Endothelial cell of umbilical vein (primary cell): ENCODE results near the gene LCTL. TPM values are rescaled to one million over a fixed set of nuclear protein-coding genes. Genes with fewer than 3 reads are reported as not detected.

Experiments used
- BruUV-seq: library from RNA; stranded (reverse); fragments of 400-500 nt; replicated peaks from 2 replicates; lab custom pipeline; 2021; lab: Mats Ljungman, UMichigan
- CTCF ChIA-PET: fragments of 300-600, 350-600 bp; sonication (Branson Sonifier 250); formaldehyde crosslinking; loops from one replicate; lab custom pipeline; 2021; ENCODE audit warnings: antibody characterized with exemption, inconsistent platforms; lab: Charles Lee
- POLR2A ChIA-PET: fragments of 300-600, 350-600 bp; sonication (Branson Sonifier 250); formaldehyde crosslinking; loops from one replicate; lab custom pipeline; 2021; ENCODE audit warnings: antibody characterized with exemption, inconsistent platforms; lab: Charles Lee
- DNase-seq: peaks from one replicate; pipeline ENCODE4 v3.0.0-alpha.2; 2011; ENCODE audit warnings: low read depth, low spot score
- FAIRE-seq: peaks from 2 replicates; lab custom pipeline; 2011; peaks lifted over from hg19 to GRCh38; lab: Jason Lieb, UNC
- H2AFZ ChIP-seq: 2 replicates; pipeline ENCODE4 v1.6.0; 2012; ENCODE audit warnings: low read depth, low read length, control low read depth, inconsistent platforms
- H3K27ac ChIP-seq: 2 replicates; pipeline ENCODE4 v1.5.1; 2011; ENCODE audit warnings: low read depth, mild to moderate bottlenecking, control low read depth, low read length, moderate library complexity; ENCODE audit not compliant: insufficient read depth
- H3K27me3 ChIP-seq, 2 experiments: 2 replicates each; pipeline versions ENCODE4 v1.6.0 to v1.6.1; 2011; ENCODE audit warnings: low read length in 2 of 2, mixed read lengths in 1 of 2; ENCODE audit not compliant: control insufficient read depth in 2 of 2, insufficient read depth in 2 of 2
- H3K36me3 ChIP-seq, 2 experiments: 2 replicates in 1 of 2; 3 replicates in 1 of 2; pipeline ENCODE4 v1.5.1; 2011; ENCODE audit warnings: low read length in 2 of 2, mild to moderate bottlenecking in 1 of 2, moderate library complexity in 1 of 2; ENCODE audit not compliant: control insufficient read depth in 2 of 2, insufficient read depth in 2 of 2; ENCODE audit errors: extremely low read depth in 1 of 2
- H3K4me1 ChIP-seq: 3 replicates; pipeline ENCODE4 v1.5.1; 2011; ENCODE audit warnings: mild to moderate bottlenecking, low read length; ENCODE audit not compliant: control insufficient read depth, insufficient read depth; ENCODE audit errors: extremely low read depth
- H3K4me2 ChIP-seq: 2 replicates; pipeline ENCODE4 v1.6.1; 2011; ENCODE audit warnings: low read length, control low read depth, mixed read lengths; ENCODE audit not compliant: insufficient read depth
- H3K4me3 ChIP-seq, 3 experiments: fragments of 200-600 bp in 1 of 3; sonication (generic), shearing (Covaris generic) in 1 of 3; replicated peaks in 1 of 3; 2 replicates each; pipeline ENCODE4 v1.5.1; 2011 to 2016; ENCODE audit warnings: control low read depth in 3 of 3, low read length in 3 of 3, mild to moderate bottlenecking in 2 of 3, inconsistent platforms in 1 of 3, low read depth in 1 of 3, moderate library complexity in 1 of 3; ENCODE audit not compliant: insufficient read depth in 1 of 3
- H3K79me2 ChIP-seq: 2 replicates; pipeline ENCODE4 v1.6.0; 2012; ENCODE audit warnings: low read length, inconsistent platforms; ENCODE audit not compliant: control insufficient read depth, insufficient read depth
- H3K9ac ChIP-seq: replicated peaks from 2 replicates; pipeline ENCODE3; 2011; ENCODE audit warnings: low read length, control low read depth; ENCODE audit not compliant: insufficient read depth; ENCODE audit errors: extremely low read depth
- H3K9me1 ChIP-seq: replicated peaks from 3 replicates; pipeline ENCODE4 v1.6.0; 2011; ENCODE audit warnings: mild to moderate bottlenecking, low read length; ENCODE audit not compliant: control insufficient read depth, insufficient read depth; ENCODE audit errors: extremely low read depth
- H3K9me3 ChIP-seq: replicated peaks from 2 replicates; pipeline ENCODE4 v1.5.1; 2012; ENCODE audit warnings: low read length, inconsistent platforms; ENCODE audit not compliant: control insufficient read depth, insufficient read depth
- H4K20me1 ChIP-seq: replicated peaks from 2 replicates; pipeline ENCODE3; 2011; ENCODE audit warnings: mild to moderate bottlenecking, low read length; ENCODE audit not compliant: control insufficient read depth, insufficient read depth; ENCODE audit errors: extremely low read depth
- EZH2 ChIP-seq: IDR thresholded peaks from 2 replicates; pipeline ENCODE4 v1.6.1; 2012; ENCODE audit warnings: borderline replicate concordance, low read depth, mild to moderate bottlenecking, moderate library complexity, low read length, inconsistent platforms; ENCODE audit not compliant: severe bottlenecking
- FOS ChIP-seq: IDR thresholded peaks from 2 replicates; pipeline ENCODE4 v1.6.1; 2011; ENCODE audit warnings: mild to moderate bottlenecking, low read length, moderate library complexity, borderline replicate concordance; ENCODE audit not compliant: insufficient read depth
- GATA2 ChIP-seq: IDR thresholded peaks from 2 replicates; pipeline ENCODE4 v1.7.0; 2011; ENCODE audit warnings: low read depth, mild to moderate bottlenecking, moderate library complexity, mixed read lengths, low read length; ENCODE audit not compliant: insufficient read length, insufficient read depth
- JUN ChIP-seq: IDR thresholded peaks from 2 replicates; pipeline ENCODE4 v1.6.1; 2011; ENCODE audit warnings: borderline replicate concordance, low read depth; ENCODE audit not compliant: insufficient read length, insufficient read depth
- MYC ChIP-seq: IDR thresholded peaks from one replicate; pipeline ENCODE4 v1.6.1; 2011; ENCODE audit warnings: mild to moderate bottlenecking, low read depth, low read length
- POLR2A ChIP-seq: IDR thresholded peaks from 2 replicates; pipeline ENCODE4 v1.6.1; 2012; ENCODE audit warnings: low read depth, mild to moderate bottlenecking, control low read depth, low read length
- POLR2AphosphoS5 ChIP-seq: IDR thresholded peaks from 2 replicates; pipeline ENCODE4 v1.6.1; 2012; ENCODE audit warnings: low read depth, mild to moderate bottlenecking, control low read depth, low read length, moderate library complexity; ENCODE audit not compliant: insufficient read depth
- dilution Hi-C: fragments of 300-500 bp; cut with MboI; formaldehyde crosslinking; loops from one replicate; pipeline ENCODE4 v1.15.0; 2019; ENCODE audit warnings: low sequenced_read_pairs; ENCODE audit not compliant: extremely low pct_ligation_motif_present
- intact Hi-C: fragments of 100-400 bp; cut with micrococcal nuclease; formaldehyde crosslinking; loops from one replicate; pipeline ENCODE4 v1.10.0; 2022
- polyA plus RNA-seq, 4 experiments: library from polyadenylated mRNA; depleted of rRNA in 3 of 4; stranded (reverse) in 3 of 4; unstranded in 1 of 4; fragments of >200 nt; gene quantifications; 2 replicates each; pipeline versions ENCODE4 v1.2.1 to v1.2.3, GENCODE V29; 2011 to 2012; ENCODE audit warnings: missing spikeins in 1 of 4
- total RNA-seq: library from RNA; stranded (reverse); gene quantifications from 2 replicates; pipeline ENCODE4 v1.2.3, GENCODE V29; 2021
- TF ChIP-seq, protein P1 (sequence below), 2 donors: IDR thresholded peaks; 1 replicate in 1 of 2; 2 replicates in 1 of 2; pipeline ENCODE4 v1.5.1; 2011; ENCODE audit warnings: low read length in 2 of 2, mild to moderate bottlenecking in 2 of 2, moderate library complexity in 2 of 2, control low read depth in 1 of 2, inconsistent platforms in 1 of 2, low read depth in 1 of 2; ENCODE audit not compliant: insufficient read depth in 1 of 2; ENCODE audit errors: extremely low read depth in 1 of 2
- TF ChIP-seq, protein P2 (sequence below): IDR thresholded peaks from 2 replicates; pipeline ENCODE4 v1.6.1; 2011; ENCODE audit not compliant: insufficient read depth, insufficient read length

The LCTL gene
- total and polyA plus RNA-seq, 2 donors (not counting 3 experiments of a cell fraction or from before 2014, with no cell fraction given) = 0.04 TPM; not detected in 1

DNA sequence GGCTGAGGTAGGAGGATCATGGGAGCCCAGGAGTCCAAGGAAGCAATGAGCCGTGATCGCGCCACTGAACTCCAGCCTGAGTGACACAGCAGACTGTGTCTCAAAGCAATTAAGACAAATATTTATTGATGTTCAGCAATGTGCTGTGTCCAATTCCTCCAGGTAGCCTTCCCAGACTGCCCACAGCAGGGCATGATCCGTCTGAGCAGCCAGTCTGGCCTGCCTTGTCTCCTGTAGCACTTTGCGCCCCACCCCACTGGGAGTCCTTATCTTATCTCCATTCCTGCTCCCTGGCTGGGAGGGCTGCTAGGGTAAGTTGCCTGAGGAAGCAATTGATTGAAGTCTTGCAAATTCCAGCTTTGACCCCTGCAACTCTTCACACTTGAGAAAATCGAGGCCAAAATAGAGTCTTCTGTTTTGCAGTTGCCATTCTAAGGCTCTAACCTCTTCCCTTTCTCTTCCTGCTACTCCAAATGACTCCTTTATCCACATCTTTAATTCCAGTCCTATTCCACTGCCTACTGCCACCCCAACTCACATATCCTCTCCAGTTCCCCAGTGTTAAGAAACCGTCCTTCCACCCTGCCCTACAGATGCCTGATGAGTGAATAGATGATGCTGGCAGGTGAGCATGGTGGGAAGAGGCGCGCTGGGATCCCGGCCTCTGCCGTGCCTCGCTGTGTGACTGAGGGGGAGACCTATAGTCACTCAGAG, 26.9 kb upstream of the LCTL start:
- H3K36me3 ChIP-seq = no peaks in the 10 kb centered on the region
- TF ChIP-seq FOS (no peak), MYC (no peak), GATA2 (no peak), POLR2A (no peak), JUN (no peak), POLR2AphosphoS5 (no peak), EZH2 (no peak)
- TF ChIP-seq, protein P1, sequence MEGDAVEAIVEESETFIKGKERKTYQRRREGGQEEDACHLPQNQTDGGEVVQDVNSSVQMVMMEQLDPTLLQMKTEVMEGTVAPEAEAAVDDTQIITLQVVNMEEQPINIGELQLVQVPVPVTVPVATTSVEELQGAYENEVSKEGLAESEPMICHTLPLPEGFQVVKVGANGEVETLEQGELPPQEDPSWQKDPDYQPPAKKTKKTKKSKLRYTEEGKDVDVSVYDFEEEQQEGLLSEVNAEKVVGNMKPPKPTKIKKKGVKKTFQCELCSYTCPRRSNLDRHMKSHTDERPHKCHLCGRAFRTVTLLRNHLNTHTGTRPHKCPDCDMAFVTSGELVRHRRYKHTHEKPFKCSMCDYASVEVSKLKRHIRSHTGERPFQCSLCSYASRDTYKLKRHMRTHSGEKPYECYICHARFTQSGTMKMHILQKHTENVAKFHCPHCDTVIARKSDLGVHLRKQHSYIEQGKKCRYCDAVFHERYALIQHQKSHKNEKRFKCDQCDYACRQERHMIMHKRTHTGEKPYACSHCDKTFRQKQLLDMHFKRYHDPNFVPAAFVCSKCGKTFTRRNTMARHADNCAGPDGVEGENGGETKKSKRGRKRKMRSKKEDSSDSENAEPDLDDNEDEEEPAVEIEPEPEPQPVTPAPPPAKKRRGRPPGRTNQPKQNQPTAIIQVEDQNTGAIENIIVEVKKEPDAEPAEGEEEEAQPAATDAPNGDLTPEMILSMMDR (IDR thresholded peaks at IDR 0.05; ENCODE audit: extremely low read depth in 1 of 2, insufficient read depth in 1 of 2, low read depth in 1 of 2, low read length in 2 of 2) = no peak
- TF ChIP-seq, protein P2, sequence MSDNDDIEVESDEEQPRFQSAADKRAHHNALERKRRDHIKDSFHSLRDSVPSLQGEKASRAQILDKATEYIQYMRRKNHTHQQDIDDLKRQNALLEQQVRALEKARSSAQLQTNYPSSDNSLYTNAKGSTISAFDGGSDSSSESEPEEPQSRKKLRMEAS = no peak
- BruUV-seq = no TSS peak
- no peaks in the 10 kb centered on the region for H3K27me3 ChIP-seq
- no peak for DNase-seq
- no peak overlapping the region for H3K4me2 ChIP-seq
- H3K4me3 ChIP-seq = no peak overlapping the region
- CTCF ChIA-PET = interaction anchor here (0.8 to 1.7 kb wide), 4 partner anchors 12 to 259 kb away, joined by 3 to 6 read pairs (median 4); no protein-coding TSS in a partner anchor
- H3K4me1 ChIP-seq = no peaks in the 10 kb centered on the region
- intact Hi-C loops (no loop called here), dilution Hi-C loops (no loop called here)
- H3K9me3 ChIP-seq = no peaks in the 10 kb centered on the region
- H3K9me1 ChIP-seq = no peaks in the 10 kb centered on the region
- POLR2A ChIA-PET = no interaction called here
- no peak overlapping the region for H2AFZ ChIP-seq
- H4K20me1 ChIP-seq = no peaks in the 10 kb centered on the region
- FAIRE-seq = no peak
- no peak overlapping the region for H3K9ac ChIP-seq
- H3K27ac ChIP-seq = no peak overlapping the region
- H3K79me2 ChIP-seq = no peaks in the 10 kb centered on the region
